Measurements from ENCODE around the gene MOB4.
"Not testable (repeated sequence)": the region's sequence is repeated elsewhere in the genome, so short reads cannot be mapped to it uniquely, and the experiment has no call there.

Gene MOB4

DNA sequence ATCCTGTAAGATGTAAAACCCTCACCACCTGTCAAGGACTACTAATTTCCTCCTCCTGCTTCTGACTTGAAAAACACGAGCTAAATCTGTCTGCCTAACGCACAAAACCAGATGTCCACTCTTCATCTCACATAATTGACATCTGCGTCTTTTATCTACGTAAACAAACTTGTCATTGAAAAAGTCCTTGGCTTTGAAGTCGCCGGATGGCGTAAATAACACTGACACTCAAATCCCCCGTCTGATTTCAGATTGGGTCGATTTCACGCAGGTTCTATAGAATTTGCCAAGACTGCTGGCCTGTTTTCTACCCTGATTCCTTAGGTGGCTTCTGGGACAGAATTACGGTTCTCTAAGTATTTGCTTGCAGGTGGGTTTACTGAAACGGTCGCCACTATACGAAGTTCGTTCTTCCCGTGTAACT lies 539 bp upstream of the MOB4 start:
- no peak for DNase-seq

DNA sequence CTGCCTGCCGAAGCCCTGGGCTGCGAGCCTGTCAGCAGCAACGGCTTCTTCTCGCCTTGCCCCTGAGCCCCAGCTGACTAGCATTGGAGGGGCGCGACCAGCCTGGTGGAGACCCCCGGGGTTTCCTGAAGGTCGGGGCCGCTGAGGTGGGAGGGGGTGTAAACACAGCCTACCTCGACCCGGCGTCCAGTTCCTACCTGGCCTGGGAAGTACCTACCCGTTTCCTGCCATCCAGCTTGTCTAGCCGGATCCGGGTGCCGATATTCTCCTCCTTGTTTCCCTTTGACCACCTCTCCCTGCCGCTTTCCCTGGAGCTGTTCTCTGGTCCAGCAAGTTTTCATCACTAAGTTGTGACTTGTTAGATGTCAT lies 511 bp downstream of the MOB4 start:
- DNase-seq = peak; percentile 20

DNA sequence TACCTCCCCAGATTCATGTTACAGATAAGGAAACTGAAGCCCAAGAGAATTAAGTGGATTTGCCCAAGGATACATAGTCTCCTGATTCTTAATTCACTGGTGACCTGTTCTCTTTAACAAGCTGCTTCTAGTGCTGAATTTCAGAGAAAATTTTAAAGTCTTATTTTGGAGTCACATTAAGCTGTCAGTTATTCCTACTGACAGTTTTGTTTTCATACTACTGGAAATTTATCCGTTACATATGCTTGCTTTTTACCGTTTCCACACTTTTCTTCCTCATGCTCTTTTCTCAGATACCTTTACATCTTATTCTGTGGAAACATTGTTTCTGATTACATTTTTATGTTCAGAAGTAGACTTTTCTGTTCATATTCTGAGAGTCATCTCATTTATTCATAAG lies 1.3 kb downstream of the MOB4 start:
- DNase-seq = no peak

DNA sequence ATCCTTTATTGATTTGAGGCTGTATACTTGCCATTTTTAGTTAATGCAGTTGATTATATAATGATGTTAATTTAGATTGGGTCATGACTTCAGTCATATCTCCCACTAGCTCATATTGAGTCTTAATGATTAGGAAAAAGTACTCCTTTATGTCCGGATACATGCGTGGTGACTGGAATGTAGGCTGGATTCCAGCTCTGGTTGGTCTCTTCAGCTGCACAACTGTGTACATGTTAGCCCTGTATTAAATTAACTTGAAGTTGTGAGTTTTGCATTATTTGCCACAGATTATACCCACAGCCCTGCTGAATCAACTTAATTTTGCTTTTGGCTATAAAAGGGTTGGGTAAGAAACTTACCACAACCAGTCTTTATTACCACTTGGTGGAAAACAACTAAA lies 22.5 kb downstream of the MOB4 start:
- DNase-seq = no peak

DNA sequence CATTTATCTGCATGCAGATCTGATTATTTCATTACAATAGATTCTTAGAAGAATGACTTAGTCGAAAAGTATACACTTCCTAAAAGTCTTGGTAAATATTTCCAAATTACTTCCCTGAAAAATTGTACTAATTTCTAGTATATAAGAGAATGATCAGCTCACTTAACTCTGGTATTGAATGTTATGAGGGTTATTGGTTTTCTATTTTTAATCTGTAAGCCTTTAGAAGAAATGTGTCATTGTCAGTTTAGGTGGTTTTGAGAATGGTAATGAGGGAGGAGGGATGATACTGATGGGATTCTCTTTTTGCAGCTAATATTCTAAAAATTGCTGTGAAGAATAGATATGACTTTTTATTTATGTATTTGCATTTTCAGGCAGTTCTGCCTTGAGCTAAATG lies 23.9 kb downstream of the MOB4 start:
- no peak for DNase-seq

DNA sequence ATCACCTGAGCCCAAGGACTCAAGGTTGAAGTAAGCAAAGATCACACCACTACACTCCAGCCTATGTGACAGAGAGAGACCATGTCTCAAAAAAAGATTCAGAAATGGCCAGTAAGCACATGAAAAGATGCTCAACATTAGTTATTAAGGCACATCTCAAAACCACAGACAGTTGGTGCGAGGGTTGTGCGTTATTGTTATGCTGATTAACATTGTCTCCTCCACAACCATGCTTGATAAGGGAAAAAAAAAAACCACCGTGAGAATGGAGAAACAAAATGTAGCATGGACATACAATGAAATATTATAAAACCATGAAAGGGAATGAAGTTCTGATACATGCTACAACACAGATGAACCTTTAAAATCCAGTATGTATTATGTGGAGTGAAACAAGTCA lies 27.3 kb downstream of the MOB4 start:
- no peak for DNase-seq

DNA sequence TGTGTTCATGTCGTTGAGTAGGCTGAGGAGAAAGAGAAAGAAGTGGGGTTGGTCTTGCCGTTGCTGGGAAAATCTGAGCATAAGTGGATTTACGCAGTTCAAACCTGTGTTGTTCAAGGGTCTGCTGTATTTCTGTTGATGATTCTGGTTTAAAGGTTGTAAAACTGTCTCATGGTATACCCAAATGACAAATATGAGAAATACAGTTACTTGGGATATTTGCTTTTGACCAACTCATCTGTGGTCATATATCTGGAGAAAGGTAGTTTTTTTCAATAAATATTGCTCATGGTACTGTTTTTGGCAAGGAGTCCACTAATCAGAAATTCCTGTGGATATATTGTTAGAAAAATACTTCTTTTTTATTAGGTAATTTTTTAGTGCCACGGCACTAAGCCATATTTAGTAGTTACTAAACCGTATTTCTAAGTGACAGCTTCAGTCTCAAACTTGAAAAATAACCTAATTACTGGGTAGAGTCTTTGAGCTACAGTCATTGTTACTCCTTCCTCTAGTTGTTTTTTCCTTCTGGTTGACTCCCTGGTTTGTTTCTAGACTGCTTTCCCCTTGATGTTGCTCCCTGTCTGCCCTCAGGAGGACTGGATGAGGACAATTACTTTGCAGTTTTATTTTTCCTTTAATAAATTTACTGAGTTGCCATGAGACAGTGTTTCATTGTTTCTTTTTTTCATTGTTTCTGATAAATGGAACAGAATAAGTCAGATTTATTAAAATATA lies 31.5 kb downstream of the MOB4 start:
- no peak for DNase-seq

DNA sequence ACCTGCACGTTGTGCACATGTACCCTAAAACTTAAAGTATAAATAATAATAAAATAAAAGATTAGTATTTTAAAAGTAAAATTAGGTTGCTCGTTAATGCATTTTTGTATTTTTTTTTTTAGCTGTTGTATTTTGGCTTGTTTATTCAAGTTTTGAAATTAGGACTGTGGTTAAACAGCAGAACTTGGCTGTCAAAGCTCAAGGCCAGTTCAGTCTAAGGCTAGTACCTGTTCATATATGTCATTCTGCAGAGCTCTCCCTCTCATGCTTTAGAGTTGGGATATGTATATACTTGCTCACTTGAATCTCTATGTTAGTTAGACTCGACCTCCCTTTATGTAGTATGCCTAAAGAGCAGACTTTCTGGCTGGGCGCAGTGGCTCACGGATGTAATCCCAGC lies 32.7 kb downstream of the MOB4 start:
- DNase-seq = no peak

DNA sequence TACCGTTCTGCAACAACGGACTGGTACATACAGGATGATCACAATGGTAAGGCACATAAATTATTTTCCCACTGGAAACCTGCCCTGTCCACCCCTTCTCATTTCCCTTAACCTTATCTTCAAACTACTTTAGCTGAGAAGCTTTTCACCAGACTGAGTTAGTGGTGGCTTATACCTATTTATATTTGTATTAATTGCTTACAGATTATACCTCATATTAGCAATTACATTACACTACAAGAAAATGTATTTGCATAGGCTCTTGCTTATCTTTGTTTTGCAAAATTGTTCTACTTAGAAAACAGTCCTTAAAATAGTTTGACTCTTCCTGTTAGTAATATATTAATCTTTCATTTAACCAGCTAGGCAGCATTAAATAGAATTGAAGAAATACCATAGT lies 35.4 kb downstream of the MOB4 start:
- DNase-seq = not testable (repeated sequence)

DNA sequence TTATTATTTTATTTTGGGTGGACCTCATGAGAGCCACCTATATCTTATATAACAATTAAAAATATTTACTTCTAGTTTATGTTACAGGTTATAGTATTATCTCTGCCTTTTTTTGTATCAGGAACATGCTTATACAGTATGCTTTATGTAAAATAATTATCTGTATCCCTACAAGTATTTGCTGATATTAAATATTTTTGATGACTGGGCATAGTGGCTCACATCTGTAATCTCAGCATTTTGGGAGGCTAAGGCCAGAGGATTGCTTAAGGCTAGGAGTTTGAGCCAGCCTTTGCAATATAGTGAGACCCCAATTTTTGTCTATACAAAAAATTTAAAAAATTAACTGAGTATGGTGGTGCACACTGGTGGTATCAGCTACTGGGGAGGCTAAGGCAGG lies 39.6 kb downstream of the MOB4 start:
- no peak for DNase-seq

DNA sequence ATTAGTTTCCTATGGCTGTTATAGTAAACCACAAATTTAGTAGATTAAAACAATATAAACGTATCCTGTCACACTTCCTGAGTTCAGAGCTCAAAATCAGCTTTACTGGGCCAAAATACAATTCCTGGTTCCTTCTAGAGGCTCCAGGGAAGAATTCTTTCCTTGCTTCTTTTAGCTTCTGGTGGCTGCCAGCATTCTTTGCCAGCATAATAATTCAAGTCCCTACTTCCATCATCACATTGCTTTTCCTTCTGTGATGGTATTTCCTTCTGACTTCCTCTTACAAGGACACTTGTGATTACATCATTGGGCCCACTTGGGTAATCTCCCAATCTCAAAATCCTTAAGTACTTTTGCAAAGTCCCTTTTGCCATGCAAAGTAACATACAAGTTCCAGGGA lies 40.6 kb downstream of the MOB4 start:
- no peak for DNase-seq

DNA sequence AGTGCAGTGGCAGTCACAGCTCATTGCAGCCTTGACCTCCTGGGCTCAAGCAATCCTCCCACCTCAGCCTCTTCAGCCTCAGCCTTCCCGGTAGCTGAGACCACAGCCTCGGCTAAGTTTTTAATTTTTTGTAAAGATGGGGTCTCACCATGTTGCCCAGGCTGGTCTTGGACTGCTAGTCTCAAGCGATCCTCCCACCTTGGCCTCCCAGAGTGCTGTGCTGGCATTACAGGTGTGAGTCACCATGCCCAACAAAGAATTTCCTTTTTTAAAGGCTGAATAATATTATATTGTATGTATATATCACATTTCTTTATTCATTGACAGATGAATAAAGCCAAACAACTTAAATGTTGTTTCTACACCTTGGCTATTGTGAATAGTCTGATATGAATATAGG lies 42.5 kb downstream of the MOB4 start:
- DNase-seq = no peak

DNA sequence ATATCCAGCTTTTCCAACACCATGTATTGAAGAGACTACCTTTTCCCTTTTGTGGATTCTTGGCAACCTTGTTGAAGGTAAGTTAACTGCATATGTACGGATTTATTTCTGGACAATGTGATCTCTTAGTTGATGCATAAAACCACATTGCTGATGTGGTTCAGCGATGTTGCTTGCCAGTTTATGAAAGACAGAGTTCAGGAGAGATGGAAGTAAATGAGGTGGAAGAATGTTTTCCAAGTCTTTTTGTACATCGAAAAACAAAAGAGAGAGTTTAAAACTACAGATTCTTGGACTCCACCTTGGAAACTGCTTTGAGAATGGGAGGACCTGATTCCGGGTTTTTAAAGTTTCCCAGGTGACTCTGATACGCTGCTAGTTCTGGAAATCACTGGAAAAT lies 43.8 kb downstream of the MOB4 start:
- no peak for DNase-seq

DNA sequence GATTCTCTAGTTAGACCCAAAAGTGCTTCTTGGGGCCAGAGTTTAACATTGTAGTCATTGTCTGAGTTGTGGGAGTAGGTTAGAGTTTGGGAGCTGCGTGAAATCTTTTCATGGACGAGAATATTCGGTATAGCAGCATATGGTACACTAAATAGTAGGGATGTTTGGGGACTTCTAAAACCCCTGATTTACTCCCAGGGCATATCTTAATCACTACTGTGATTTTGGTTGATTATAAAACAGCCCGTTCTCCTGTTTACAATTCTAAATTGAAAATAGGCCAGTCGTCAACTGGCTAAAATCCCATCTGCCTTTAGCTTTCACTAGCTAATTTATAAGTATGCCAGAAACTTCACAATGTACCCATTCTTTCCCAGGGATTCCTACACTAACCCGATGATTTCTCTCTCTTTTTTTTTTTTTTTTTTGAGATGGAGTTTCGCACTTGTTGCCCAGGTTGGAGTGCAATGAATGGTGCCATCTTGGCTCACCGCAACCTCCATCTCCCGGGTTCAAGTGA lies 44.3 kb downstream of the MOB4 start:
- DNase-seq = no peak

DNA sequence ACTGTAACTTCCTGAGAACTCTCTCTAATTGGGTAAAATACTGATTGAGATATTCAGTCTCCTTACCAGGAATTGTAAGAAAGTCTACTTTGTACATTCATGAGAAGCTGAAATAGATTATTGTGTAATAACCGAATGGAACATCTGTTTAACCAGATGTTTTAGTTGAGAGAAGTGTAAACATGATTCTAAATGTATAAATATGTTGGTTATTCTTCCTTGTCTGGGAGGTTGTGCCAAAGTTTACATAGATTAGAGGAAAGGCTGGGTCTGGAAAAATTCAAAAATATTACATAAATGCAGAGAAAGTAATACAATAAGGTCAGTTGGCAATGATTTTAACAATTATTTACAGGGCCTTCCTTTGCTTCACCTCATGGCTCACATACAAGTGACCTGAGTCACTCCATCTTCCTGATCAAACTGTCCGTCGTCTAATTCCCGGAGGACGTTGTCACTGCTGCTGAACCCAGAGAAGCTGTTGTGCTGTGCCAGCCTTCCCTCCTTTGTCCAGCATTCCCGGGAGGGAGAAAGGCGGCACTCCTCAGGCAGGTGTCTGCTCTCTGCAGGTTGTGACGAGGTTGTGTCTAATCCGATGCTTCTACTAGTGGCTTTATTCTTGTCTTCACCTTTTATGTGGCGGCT lies 55.9 kb downstream of the MOB4 start:
- no peak for DNase-seq

DNA sequence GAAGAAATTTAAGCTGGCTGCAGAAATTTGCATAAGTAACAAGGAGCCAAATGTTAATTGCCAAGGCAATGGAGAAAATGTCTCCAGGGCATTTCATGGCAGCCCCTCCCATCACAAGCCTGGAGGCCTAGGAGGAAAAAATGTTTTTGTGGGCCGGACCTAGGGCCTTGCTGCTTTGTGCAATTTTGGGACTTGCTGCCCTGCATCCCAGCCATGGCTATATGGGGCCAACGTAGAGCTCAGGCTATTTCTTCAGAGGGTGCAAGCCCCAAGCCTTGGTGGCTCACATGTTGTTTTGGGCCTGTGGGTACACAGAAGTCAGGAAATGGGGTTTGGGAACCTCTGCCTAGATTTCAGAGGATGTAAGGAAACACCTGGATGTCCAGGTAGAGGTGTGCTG lies 57.7 kb downstream of the MOB4 start:
- no peak for DNase-seq

DNA sequence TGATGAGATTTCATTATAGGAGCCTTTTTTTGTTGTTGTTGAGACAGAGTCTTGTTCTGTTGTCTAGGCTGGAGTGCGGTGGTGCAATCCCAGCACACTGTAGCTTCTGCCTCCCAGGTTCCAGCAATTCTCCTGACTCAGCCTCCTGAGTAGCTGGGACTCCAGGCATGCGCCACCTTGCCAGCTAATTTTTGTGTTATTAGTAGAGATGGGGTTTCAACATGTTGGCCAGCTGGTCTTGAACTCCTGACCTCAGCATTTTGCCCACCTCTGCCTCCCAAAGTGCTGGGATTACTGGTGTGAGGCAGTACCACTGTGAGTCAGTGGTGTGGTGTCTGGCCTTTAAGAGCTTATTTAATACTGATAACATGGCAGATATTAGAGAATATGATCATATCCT lies 60.1 kb downstream of the MOB4 start:
- DNase-seq = no peak

DNA sequence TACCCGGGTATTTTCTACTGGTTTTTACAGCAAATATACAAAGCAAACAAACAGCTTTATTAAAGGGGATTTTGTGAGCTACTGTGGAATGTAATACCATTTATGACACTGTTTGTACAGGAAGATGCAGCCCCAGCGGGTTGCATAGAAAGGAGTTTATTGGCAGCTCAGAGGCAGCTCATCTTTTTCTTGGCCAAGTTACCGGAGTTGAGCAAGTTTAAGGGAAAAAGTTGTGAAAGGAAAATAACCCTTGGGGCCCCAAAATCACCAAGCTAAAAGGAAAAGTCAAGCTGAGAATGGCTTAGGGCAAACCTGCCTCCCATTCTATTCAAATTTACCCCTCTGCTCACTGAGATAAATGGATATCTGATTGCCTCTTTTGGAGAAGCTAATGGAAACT lies 60.8 kb downstream of the MOB4 start:
- DNase-seq = no peak

DNA sequence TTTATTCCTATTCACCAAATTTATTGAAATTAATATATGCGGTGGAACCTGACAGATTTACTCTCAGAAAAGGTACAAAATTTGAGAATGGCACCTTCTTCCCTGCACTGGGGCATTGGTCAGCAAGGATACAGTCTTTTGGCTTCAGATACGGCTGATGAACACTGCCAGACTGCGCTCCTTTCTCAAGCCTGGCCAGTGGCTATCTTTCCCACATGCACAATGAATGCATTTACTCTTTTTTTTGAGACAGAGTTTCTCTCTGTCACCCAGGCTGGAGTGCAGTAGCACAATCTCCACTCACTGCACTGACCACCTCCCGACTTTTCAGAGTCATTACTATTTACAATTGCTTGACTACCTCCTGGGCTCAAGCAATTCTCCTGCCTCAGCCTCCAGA lies 61.6 kb downstream of the MOB4 start:
- DNase-seq = no peak

DNA sequence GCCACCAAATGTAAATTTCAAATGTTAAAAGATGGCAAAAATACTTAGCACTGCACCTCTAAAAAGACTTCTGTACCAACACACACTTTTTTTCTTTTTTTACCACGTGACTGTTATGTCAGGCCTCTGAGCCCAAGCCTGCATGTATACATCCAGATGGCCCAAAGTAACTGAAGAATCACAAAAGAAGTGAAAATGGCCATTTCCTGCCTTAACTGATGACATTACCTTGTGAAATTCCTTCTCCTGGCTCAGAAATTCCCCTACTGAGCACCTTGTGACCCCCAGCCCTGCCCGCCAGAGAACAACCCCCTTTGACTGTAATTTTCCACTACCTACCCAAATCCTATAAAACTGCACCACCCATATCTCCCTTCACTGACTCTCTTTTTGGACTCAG lies 62.4 kb downstream of the MOB4 start:
- not testable (repeated sequence) for DNase-seq

DNA sequence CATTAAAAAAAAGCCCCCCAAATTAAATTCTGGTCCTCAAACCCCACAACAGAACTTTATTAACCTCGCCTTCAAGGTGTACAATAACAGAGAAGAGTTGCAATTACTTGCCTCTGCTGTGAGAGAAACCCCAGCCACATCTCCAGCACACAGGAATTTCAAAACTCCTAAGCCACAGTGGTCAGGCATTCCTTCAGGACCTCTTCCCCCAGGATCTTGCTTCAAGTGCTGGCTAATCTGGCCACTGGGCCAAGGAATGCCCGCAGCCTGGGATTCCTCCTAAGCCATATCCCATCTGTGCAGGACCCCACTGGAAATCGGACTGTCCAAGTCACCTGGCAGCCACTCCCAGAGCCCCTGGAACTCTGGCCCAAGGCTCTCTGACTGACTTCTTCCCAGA lies 64.3 kb downstream of the MOB4 start:
- not testable (repeated sequence) for DNase-seq

DNA sequence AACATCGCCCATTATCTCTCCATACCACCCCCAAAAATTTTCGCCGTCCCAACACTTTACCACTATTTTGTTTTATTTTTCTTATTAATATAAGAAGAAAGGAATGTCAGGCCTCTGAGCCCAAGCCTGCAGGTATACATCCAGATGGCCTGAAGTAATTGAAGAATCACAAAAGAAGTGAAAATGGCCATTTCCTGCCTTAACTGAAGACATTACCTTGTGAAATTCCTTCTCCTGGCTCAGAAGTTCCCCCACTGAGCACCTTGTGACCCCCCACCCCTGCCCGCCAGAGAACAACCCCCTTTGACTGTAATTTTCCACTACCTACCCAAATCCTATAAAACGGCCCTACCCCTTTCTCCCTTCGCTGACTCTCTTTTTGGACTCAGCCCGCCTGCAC lies 71.4 kb downstream of the MOB4 start:
- not testable (repeated sequence) for DNase-seq

DNA sequence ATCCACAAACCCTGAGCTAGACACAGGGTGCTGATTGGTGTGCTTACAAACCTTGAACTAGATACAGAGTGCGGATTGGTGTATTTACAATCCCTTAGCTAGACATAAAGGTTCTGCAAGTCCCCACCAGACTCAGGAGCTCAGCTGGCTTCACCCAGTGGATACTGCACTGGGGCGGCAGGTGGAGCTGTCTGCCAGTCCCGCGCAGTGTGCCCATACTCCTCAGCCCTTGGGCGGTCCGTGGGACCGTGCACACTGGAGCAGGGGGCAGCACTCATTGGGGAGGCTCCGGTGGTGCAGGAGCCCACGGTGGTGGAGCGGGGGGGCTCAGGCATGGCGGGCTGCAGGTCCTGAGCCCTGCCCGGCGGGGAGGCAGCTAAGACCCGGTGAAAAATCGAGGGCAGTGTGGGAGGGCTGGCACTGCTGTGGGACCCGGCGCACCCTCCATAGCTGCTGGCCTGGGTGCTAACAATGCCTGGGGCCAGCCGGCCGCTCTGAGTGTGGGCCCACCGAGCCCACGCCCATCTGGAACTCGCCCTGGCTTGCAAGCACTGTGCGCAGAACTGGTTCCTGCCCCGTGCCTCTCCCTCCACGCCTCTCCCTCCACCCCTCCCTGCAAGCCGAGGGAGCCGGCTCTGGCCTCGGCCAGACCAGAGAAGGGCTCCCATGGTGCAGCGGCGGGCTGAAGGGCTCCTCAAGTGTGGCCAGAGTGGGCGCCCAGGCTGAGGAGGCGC lies 75.6 kb downstream of the MOB4 start:
- no peak for DNase-seq

DNA sequence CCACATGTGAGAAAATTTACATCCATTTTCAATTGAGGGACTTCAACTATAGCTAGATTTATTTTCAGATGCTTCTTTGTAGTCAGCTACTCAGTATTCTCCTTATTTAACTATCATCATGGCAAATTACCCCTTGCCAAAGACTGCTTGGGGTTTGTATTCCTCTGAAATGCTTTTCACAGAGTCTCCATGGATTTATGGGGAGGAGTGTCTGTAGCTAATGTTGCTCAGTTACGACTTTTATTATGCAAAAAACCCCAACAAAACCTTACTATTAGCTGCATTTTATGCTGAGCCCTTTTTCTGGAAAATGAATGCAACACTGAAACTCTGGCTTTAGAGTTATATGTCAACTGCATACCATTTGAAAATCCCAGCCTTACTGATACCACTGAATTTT lies 80.9 kb downstream of the MOB4 start:
- DNase-seq = no peak

Measured in activated naive CD4-positive, alpha-beta T cell treated with Interleukin-2 at 50 U/mL for 16 hours (primary cell).